Mononuclear cell (primary cell): ENCODE measurements around the gene CDC42EP4. TPM values are rescaled to one million over a fixed set of nuclear protein-coding genes. Genes with fewer than 3 reads are reported as not detected.

ENCODE experiments used
- H3K27me3 ChIP-seq: 2 replicates; pipeline ENCODE4 v1.6.0; 2011; ENCODE audit warnings: low read length, control low read depth; ENCODE audit not compliant: insufficient read depth
- H3K4me1 ChIP-seq: 2 replicates; pipeline ENCODE4 v1.5.1; 2011; ENCODE audit warnings: mild to moderate bottlenecking, low read length, control low read depth; ENCODE audit not compliant: insufficient read depth
- H3K4me3 ChIP-seq: 2 replicates; pipeline ENCODE4 v1.5.1; 2011; ENCODE audit warnings: mild to moderate bottlenecking, low read length, moderate library complexity
- H3K9me3 ChIP-seq: 2 replicates; pipeline ENCODE4 v1.5.1; 2011; ENCODE audit warnings: low read depth, mild to moderate bottlenecking, control low read depth, low read length
- total RNA-seq: library from RNA; depleted of rRNA; stranded (reverse); fragments of >200 nt; gene quantifications from one replicate; pipeline ENCODE4 v1.2.3, GENCODE V29; 2012

Gene CDC42EP4
- total RNA-seq, 1 donor: 11.5 TPM

- Histone ChIP-seq H3K4me3 (no peak overlapping the region), H3K4me1 (no peaks in the 10 kb centered on the region), H3K27me3 (no peaks in the 10 kb centered on the region), H3K9me3 (no peaks in the 10 kb centered on the region)
Observed at GRCh38 chr17:73250851-73251640, 60.8 kb downstream of the CDC42EP4 start.

- Histone ChIP-seq H3K4me3 (no peak overlapping the region), H3K4me1 (no peaks in the 10 kb centered on the region), H3K27me3 (no peaks in the 10 kb centered on the region), H3K9me3 (no peaks in the 10 kb centered on the region)
Observed at GRCh38 chr17:73249700-73250099, 62.1 kb downstream of the CDC42EP4 start.

GRCh38 chr17:73248532-73248931 lies 63.3 kb downstream of the CDC42EP4 start:
- H3K27me3 ChIP-seq: no peaks in the 10 kb centered on the region
- H3K9me3 ChIP-seq: no peaks in the 10 kb centered on the region
- no peak overlapping the region for H3K4me3 ChIP-seq
- H3K4me1 ChIP-seq: no peaks in the 10 kb centered on the region

GRCh38 chr17:73247726-73248125 lies 64.1 kb downstream of the CDC42EP4 start:
- no peaks in the 10 kb centered on the region for H3K27me3 ChIP-seq
- H3K4me3 ChIP-seq: no peak overlapping the region

GRCh38 chr17:73240561-73240960 lies 71.2 kb downstream of the CDC42EP4 start:
- H3K4me1 ChIP-seq: peaks cover 9% of the 10 kb centered on the region
- no peaks in the 10 kb centered on the region for H3K9me3 ChIP-seq
- no peak overlapping the region for H3K4me3 ChIP-seq
- no peaks in the 10 kb centered on the region for H3K27me3 ChIP-seq

More at GRCh38 chr17:73247726-73248125, 64.1 kb downstream of the CDC42EP4 start:
- Histone ChIP-seq H3K9me3 (no peaks in the 10 kb centered on the region), H3K4me1 (no peaks in the 10 kb centered on the region)

GRCh38 chr17:73237714-73238113 lies 74.1 kb downstream of the CDC42EP4 start:
- Histone ChIP-seq H3K4me3 (no peak overlapping the region), H3K4me1 (peaks cover 18% of the 10 kb centered on the region), H3K9me3 (no peaks in the 10 kb centered on the region), H3K27me3 (no peaks in the 10 kb centered on the region)

- Histone ChIP-seq H3K4me3 (no peak overlapping the region), H3K27me3 (no peaks in the 10 kb centered on the region), H3K4me1 (peaks cover 36% of the 10 kb centered on the region), H3K9me3 (no peaks in the 10 kb centered on the region)
Observed at GRCh38 chr17:73234736-73235135, 77.1 kb downstream of the CDC42EP4 start.

Other genes starting within 250 kb of the CDC42EP4 start
- 14.4 TPM for gene SLC39A11, start 219.3 kb downstream of the CDC42EP4 start, total RNA-seq
- gene SSTR2, start 147.0 kb downstream of the CDC42EP4 start, total RNA-seq: 0.52 TPM
- 28.9 TPM for gene COG1, start 118.9 kb downstream of the CDC42EP4 start, total RNA-seq
- 0.10 TPM for gene CPSF4L, start 50.1 kb downstream of the CDC42EP4 start, total RNA-seq